B cell (primary cell): ENCODE measurements around the gene DLG2.

Source experiments
- EZH2 ChIP-seq: IDR thresholded peaks from 2 replicates; pipeline ENCODE4 v1.6.1; 2012; ENCODE audit warnings: borderline replicate concordance, low read depth, mild to moderate bottlenecking, moderate library complexity, low read length; ENCODE audit not compliant: insufficient read depth, poor library complexity, severe bottlenecking
- TF ChIP-seq, protein P1 (sequence below): fragments of 200-600 bp; IDR thresholded peaks from one replicate; pipeline ENCODE4 v1.8.0; 2022; ENCODE audit warnings: antibody characterized with exemption, mild to moderate bottlenecking

DNA sequence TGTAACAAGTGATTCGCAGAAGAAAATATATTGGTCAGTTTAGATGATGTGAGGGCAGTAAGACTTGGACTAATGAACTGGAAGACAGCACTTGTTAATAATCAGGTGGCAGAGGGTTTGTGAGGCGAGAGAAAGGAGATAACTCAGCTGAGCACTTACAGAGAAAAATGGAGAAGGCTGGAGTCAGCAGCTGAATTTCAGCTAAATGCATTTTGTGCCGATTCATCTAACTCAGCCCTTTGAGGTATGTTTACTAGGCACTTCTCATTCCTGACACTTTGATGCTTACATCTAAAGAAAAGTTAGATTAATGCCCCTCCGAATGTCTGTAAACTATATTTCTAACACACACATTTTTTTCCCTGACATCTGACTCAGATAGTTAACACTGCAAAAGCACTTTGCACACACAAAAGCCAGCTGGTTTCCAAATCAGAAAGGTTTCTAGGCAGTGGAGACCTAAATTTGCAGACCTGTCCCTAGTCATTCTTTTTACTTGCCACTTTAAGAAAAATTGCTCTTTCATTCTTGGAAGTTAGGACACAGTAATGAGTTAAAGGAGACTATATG lies 1481.4 kb downstream of the DLG2 start:
- TF ChIP-seq, protein P1, sequence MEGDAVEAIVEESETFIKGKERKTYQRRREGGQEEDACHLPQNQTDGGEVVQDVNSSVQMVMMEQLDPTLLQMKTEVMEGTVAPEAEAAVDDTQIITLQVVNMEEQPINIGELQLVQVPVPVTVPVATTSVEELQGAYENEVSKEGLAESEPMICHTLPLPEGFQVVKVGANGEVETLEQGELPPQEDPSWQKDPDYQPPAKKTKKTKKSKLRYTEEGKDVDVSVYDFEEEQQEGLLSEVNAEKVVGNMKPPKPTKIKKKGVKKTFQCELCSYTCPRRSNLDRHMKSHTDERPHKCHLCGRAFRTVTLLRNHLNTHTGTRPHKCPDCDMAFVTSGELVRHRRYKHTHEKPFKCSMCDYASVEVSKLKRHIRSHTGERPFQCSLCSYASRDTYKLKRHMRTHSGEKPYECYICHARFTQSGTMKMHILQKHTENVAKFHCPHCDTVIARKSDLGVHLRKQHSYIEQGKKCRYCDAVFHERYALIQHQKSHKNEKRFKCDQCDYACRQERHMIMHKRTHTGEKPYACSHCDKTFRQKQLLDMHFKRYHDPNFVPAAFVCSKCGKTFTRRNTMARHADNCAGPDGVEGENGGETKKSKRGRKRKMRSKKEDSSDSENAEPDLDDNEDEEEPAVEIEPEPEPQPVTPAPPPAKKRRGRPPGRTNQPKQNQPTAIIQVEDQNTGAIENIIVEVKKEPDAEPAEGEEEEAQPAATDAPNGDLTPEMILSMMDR: no peak
- no peak for TF ChIP-seq EZH2
